OCI-LY3 (cell line): ENCODE measurements around the gene GATA6.
A peak's percentile ranks its signal among the peaks of the same experiment; 100 is the strongest.

ENCODE experiments used
- H2AFZ ChIP-seq: fragments of 200-600, 300-600 bp; shearing (Covaris generic); 2 replicates; pipeline ENCODE4 v1.6.0; 2014; ENCODE audit warnings: antibody characterized with exemption, low read depth, low read length
- H3K27ac ChIP-seq: fragments of 200-600, 300-600 bp; sonication (generic); 2 replicates; pipeline ENCODE4 v1.5.1; 2014; ENCODE audit warnings: mild to moderate bottlenecking, low read length, moderate library complexity, mixed read lengths
- H3K27me3 ChIP-seq: fragments of 200-600, 300-600 bp; sonication (generic); 2 replicates; pipeline ENCODE4 v1.6.1; 2014; ENCODE audit warnings: low read depth, low read length, mixed read lengths
- H3K36me3 ChIP-seq: fragments of 200-600, 300-600 bp; sonication (generic); replicated peaks from 2 replicates; pipeline ENCODE3; 2014; ENCODE audit warnings: low read depth, low read length, mixed read lengths
- H3K4me1 ChIP-seq: fragments of 300-600, 200-600 bp; sonication (generic); 2 replicates; pipeline ENCODE4 v1.6.1; 2014; ENCODE audit warnings: low read length, mixed read lengths
- H3K4me2 ChIP-seq: fragments of 200-600, 300-600 bp; sonication (generic); 2 replicates; pipeline ENCODE4 v1.6.1; 2014; ENCODE audit warnings: low read length, mixed read lengths
- H3K4me3 ChIP-seq: fragments of 300-600, 200-600 bp; sonication (generic); 2 replicates; pipeline ENCODE4 v1.5.1; 2014; ENCODE audit warnings: antibody characterized with exemption, mild to moderate bottlenecking, low read length, moderate library complexity
- H3K79me2 ChIP-seq: fragments of 300-600, 200-600 bp; shearing (Covaris generic); 2 replicates; pipeline ENCODE4 v1.6.1; 2014; ENCODE audit warnings: mild to moderate bottlenecking, low read length, mixed read lengths
- H3K9ac ChIP-seq: fragments of 300-600, 200-600 bp; shearing (Covaris generic); 2 replicates; pipeline ENCODE4 v1.6.0; 2014; ENCODE audit warnings: mild to moderate bottlenecking, low read length, moderate library complexity
- H3K9me3 ChIP-seq: fragments of 200-600, 300-600 bp; shearing (Covaris generic); 2 replicates; pipeline ENCODE4 v1.6.1; 2014; ENCODE audit warnings: low read length, mixed read lengths; ENCODE audit not compliant: insufficient read depth
- H4K20me1 ChIP-seq: fragments of 200-600, 300-600 bp; sonication (generic); 2 replicates; pipeline ENCODE4 v1.6.1; 2016; ENCODE audit warnings: low read length, mixed read lengths; ENCODE audit not compliant: insufficient read depth
- CTCF ChIP-seq: fragments of 200-600, 300-600 bp; sonication (generic); IDR thresholded peaks from 2 replicates; pipeline ENCODE4 v1.5.1; 2014; ENCODE audit warnings: antibody characterized with exemption, low read length, low read depth
- EZH2phosphoT487 ChIP-seq: fragments of 200-600 bp; shearing (Covaris generic); IDR thresholded peaks from 2 replicates; pipeline ENCODE4 v1.6.1; 2018; ENCODE audit warnings: antibody characterized with exemption, mixed run types, low read depth

Gene GATA6

GRCh38 chr18:22189449-22190166 lies 20.2 kb downstream of the GATA6 start:
- no peaks in the 10 kb centered on the region for H3K9me3 ChIP-seq
- H3K9ac ChIP-seq: no peak overlapping the region
- H2AFZ ChIP-seq: no peak overlapping the region
- no peaks in the 10 kb centered on the region for H4K20me1 ChIP-seq
- no peak overlapping the region for H3K27ac ChIP-seq
- H3K79me2 ChIP-seq: no peaks in the 10 kb centered on the region
- no peaks in the 10 kb centered on the region; the same call in 1 of the 2 replicates for H3K27me3 ChIP-seq
- H3K4me3 ChIP-seq: no peak overlapping the region
- H3K36me3 ChIP-seq: no peaks in the 10 kb centered on the region
- no peak for TF ChIP-seq CTCF
- peaks cover 15% of the 10 kb centered on the region for H3K4me1 ChIP-seq
- no peak overlapping the region for H3K4me2 ChIP-seq

- Histone ChIP-seq H3K36me3 (no peaks in the 10 kb centered on the region), H4K20me1 (no peaks in the 10 kb centered on the region), H2AFZ (no peak overlapping the region), H3K9ac (no peak overlapping the region), H3K4me1 (peaks cover 15% of the 10 kb centered on the region), H3K4me3 (no peak overlapping the region), H3K9me3 (no peaks in the 10 kb centered on the region), H3K4me2 (peak overlapping the region; percentile 26; the same call in 1 of the 2 replicates), H3K27me3 (no peaks in the 10 kb centered on the region; the same call in 1 of the 2 replicates), H3K79me2 (no peaks in the 10 kb centered on the region), H3K27ac (no peak overlapping the region)
- TF ChIP-seq EZH2phosphoT487 (no peak), CTCF (no peak)
Measured at GRCh38 chr18:22191346-22191695, 21.9 kb downstream of the GATA6 start.

- H3K4me2 ChIP-seq: no peak overlapping the region
- no peak overlapping the region for H3K4me3 ChIP-seq
- TF ChIP-seq CTCF: no peak
- TF ChIP-seq EZH2phosphoT487: no peak
- no peak overlapping the region for H3K9ac ChIP-seq
- H3K27me3 ChIP-seq: no peaks in the 10 kb centered on the region; the same call in 1 of the 2 replicates
- H3K36me3 ChIP-seq: no peaks in the 10 kb centered on the region
- no peak overlapping the region for H3K27ac ChIP-seq
- peaks cover 15% of the 10 kb centered on the region for H3K4me1 ChIP-seq
- H4K20me1 ChIP-seq: no peaks in the 10 kb centered on the region
- H3K79me2 ChIP-seq: no peaks in the 10 kb centered on the region
- H3K9me3 ChIP-seq: no peaks in the 10 kb centered on the region
- no peak overlapping the region for H2AFZ ChIP-seq
Measured at GRCh38 chr18:22191923-22192322, 22.5 kb downstream of the GATA6 start.

- no peaks in the 10 kb centered on the region for H4K20me1 ChIP-seq
- no peaks in the 10 kb centered on the region for H3K79me2 ChIP-seq
- no peaks in the 10 kb centered on the region for H3K36me3 ChIP-seq
- no peaks in the 10 kb centered on the region for H3K9me3 ChIP-seq
- no peak overlapping the region for H3K9ac ChIP-seq
- H3K4me1 ChIP-seq: peaks cover 15% of the 10 kb centered on the region
- H3K4me3 ChIP-seq: no peak overlapping the region
- H2AFZ ChIP-seq: no peak overlapping the region
- H3K27ac ChIP-seq: no peak overlapping the region
- no peak overlapping the region for H3K4me2 ChIP-seq
- no peak for TF ChIP-seq CTCF
- TF ChIP-seq EZH2phosphoT487: no peak
- no peaks in the 10 kb centered on the region; the same call in 1 of the 2 replicates for H3K27me3 ChIP-seq
Measured at GRCh38 chr18:22193466-22193865, 24.1 kb downstream of the GATA6 start.
